ENCODE data around the gene REPS1. TPM values are rescaled to one million over a fixed set of nuclear protein-coding genes. Genes with fewer than 3 reads are reported as not detected.

REPS1 gene
- total and polyA plus RNA-seq, 9 donors = 20.4 to 65.6 (median 41.0) TPM

DNA sequence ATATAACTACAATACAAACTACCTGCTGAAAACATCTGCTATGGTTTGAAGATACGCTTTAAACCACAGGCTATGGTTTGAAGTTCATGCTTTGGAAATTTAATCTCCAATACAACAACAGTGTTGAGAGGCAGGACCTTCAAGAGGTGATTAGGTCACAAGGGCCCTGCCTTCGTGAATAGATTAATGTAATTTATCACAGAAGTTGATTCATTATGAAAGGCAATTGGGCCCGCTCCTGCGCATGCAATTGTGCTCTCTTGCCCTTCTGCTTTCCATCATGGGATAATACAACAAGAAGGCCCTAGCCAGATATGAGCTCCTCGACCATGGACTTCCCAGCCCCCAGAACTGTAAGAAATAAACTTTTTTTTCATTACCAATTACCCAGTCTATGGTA, 21.2 kb downstream of the REPS1 start:
- H3K4me1 ChIP-seq (ENCODE audit: insufficient read depth) = peaks cover 4% of the 10 kb centered on the region
- H3K36me3 ChIP-seq = no peaks in the 10 kb centered on the region
- H3K27ac ChIP-seq = no peak overlapping the region
- H3K9me3 ChIP-seq = no peaks in the 10 kb centered on the region
- no peak for DNase-seq
- intact Hi-C loops (cut with DNase I) = no loop called here
- no peaks in the 10 kb centered on the region for H3K27me3 ChIP-seq
- WGBS, 3 donors = 84 to 88% (median 84%) methylated on average over 5 of the region's 5 CpGs
- TF ChIP-seq POLR2A (IDR thresholded peaks at IDR 0.05) = no peak
- TF ChIP-seq, protein P1, sequence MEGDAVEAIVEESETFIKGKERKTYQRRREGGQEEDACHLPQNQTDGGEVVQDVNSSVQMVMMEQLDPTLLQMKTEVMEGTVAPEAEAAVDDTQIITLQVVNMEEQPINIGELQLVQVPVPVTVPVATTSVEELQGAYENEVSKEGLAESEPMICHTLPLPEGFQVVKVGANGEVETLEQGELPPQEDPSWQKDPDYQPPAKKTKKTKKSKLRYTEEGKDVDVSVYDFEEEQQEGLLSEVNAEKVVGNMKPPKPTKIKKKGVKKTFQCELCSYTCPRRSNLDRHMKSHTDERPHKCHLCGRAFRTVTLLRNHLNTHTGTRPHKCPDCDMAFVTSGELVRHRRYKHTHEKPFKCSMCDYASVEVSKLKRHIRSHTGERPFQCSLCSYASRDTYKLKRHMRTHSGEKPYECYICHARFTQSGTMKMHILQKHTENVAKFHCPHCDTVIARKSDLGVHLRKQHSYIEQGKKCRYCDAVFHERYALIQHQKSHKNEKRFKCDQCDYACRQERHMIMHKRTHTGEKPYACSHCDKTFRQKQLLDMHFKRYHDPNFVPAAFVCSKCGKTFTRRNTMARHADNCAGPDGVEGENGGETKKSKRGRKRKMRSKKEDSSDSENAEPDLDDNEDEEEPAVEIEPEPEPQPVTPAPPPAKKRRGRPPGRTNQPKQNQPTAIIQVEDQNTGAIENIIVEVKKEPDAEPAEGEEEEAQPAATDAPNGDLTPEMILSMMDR (IDR thresholded peaks at IDR 0.05) = no peak
- TF ChIP-seq EP300 (IDR thresholded peaks at IDR 0.05) = no peak
- H3K4me3 ChIP-seq = no peak overlapping the region

DNA sequence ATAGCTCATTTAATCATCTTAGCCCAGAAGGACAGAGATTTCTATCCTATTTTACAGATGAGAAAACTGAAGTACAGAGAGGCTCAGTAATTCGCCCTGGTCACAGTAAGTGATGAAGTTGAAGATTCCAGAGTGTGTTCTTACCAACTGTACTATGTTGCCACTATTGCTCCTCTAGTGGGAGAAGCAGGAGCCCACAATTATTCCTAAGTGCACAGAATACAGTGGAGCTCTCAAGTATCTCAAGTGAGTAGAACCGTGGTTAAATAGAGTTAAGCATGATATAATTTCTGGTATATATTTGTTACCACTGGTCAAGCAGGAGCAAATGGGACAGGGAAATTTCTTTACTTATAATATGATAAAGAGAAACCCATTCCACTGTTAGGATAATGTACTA, 22.1 kb downstream of the REPS1 start:
- Histone ChIP-seq H3K4me3 (no peak overlapping the region), H3K9me3 (no peaks in the 10 kb centered on the region), H3K4me1 (ENCODE audit: insufficient read depth) (peaks cover 1% of the 10 kb centered on the region), H3K27ac (no peak overlapping the region), H3K27me3 (no peaks in the 10 kb centered on the region), H3K36me3 (no peaks in the 10 kb centered on the region)
- DNase-seq = no peak
- TF ChIP-seq EP300 (IDR thresholded peaks at IDR 0.05) (no peak), POLR2A (IDR thresholded peaks at IDR 0.05) (no peak)
- TF ChIP-seq, protein P1 (IDR thresholded peaks at IDR 0.05) = no peak
- intact Hi-C loops (cut with DNase I) = no loop called here
- WGBS, 3 donors = 95 to 98% (median 96%) methylated on average over 2 of the region's 2 CpGs

DNA sequence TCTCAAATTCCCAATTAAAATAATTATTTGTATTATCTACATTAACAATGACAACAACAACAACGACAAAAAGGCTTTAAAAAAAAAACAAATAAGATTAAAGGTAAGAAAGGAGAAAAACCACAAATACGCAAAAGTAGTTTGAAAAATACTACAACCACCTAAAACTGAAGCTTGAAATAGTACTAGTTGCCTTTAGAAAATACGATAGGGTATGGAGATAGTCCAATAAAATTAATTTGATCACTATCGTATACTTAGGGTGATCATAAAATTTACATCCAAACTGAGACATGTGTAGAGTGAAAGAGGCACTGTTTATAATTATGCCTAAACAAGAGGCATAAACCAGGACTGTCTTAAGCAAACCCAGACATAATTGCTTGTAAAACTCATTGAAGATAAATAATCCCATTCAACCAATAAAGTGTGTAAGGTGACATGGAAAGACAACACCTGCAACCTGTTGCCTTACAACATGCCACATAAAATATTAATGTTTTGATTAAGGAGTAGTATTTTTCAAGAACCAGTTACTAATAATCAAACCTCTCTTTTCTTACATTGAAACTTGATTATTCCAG, 22.7 kb downstream of the REPS1 start:
- WGBS, 3 donors = 76 to 80% (median 78%) methylated on average over 4 of the region's 4 CpGs
- intact Hi-C loops (cut with DNase I) = no loop called here

DNA sequence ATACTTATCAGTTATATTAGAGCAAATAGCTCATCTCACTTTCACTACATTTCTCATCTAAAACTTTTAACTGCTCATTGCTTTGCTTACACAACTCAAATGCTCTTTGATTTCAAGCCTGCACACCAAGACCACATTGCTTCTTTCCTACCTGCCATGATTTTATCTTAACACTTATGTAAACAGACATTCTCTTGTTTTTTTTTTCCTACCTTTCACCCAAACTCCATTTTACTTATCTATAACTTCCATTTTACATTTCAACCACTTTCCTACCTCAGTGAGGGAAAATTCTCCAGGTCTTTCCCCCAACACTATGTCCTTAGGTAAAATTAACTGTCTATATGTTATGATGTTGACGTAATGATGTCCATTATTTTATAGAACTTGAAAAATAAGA, 24.0 kb downstream of the REPS1 start:
- Histone ChIP-seq H3K9me3 (no peaks in the 10 kb centered on the region), H3K27ac (no peak overlapping the region), H3K36me3 (no peaks in the 10 kb centered on the region), H3K27me3 (no peaks in the 10 kb centered on the region), H3K4me3 (no peak overlapping the region), H3K4me1 (ENCODE audit: insufficient read depth) (peaks cover 1% of the 10 kb centered on the region)
- intact Hi-C loops (cut with DNase I) = no loop called here
- WGBS, 3 donors = 94 to 99% (median 97%) methylated on average over 1 of the region's 1 CpG
- TF ChIP-seq POLR2A (IDR thresholded peaks at IDR 0.05) (no peak), EP300 (IDR thresholded peaks at IDR 0.05) (no peak)
- TF ChIP-seq, protein P1 (IDR thresholded peaks at IDR 0.05) = no peak
- no peak for DNase-seq

More for the DNA sequence above, 22.7 kb downstream of the REPS1 start:
- H3K4me3 ChIP-seq = no peak overlapping the region
- no peaks in the 10 kb centered on the region for H3K9me3 ChIP-seq
- H3K4me1 ChIP-seq (ENCODE audit: insufficient read depth) = peaks cover 1% of the 10 kb centered on the region
- H3K36me3 ChIP-seq = no peaks in the 10 kb centered on the region
- no peaks in the 10 kb centered on the region for H3K27me3 ChIP-seq
- TF ChIP-seq, protein P1 (IDR thresholded peaks at IDR 0.05) = no peak
- no peak for TF ChIP-seq EP300 (IDR thresholded peaks at IDR 0.05)
- DNase-seq = no peak
- no peak overlapping the region for H3K27ac ChIP-seq

Data from ovary (tissue), 9 donors.